LNCAP (cell line): ENCODE data around the gene NRDE2.

ENCODE experiments used
- TF ChIP-seq, protein P1 (sequence below): fragments of 450-650 bp; IDR thresholded peaks from 2 replicates; pipeline ENCODE4 v1.5.1; 2017; ENCODE audit warnings: mild to moderate bottlenecking

NRDE2 gene

DNA sequence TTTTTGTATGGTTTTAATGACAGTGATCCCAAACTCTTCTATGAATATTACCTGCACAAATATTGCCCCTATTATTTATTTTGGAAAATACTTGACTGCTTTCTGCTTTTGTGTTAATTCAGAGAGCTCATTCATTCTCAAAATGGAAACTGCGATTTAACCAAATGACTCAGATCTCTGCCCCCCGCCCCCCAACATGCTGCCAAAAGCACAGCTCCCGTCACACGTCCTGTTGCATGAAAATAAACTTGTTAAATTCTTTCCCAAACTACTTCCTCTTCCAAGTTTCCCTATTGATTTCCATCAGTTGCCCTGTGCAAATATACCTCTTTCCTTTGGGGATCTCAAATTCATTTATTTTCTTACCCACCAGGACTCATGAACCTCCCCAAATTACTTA is 18.0 kb upstream of the NRDE2 start:
- TF ChIP-seq, protein P1, sequence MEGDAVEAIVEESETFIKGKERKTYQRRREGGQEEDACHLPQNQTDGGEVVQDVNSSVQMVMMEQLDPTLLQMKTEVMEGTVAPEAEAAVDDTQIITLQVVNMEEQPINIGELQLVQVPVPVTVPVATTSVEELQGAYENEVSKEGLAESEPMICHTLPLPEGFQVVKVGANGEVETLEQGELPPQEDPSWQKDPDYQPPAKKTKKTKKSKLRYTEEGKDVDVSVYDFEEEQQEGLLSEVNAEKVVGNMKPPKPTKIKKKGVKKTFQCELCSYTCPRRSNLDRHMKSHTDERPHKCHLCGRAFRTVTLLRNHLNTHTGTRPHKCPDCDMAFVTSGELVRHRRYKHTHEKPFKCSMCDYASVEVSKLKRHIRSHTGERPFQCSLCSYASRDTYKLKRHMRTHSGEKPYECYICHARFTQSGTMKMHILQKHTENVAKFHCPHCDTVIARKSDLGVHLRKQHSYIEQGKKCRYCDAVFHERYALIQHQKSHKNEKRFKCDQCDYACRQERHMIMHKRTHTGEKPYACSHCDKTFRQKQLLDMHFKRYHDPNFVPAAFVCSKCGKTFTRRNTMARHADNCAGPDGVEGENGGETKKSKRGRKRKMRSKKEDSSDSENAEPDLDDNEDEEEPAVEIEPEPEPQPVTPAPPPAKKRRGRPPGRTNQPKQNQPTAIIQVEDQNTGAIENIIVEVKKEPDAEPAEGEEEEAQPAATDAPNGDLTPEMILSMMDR = no peak

DNA sequence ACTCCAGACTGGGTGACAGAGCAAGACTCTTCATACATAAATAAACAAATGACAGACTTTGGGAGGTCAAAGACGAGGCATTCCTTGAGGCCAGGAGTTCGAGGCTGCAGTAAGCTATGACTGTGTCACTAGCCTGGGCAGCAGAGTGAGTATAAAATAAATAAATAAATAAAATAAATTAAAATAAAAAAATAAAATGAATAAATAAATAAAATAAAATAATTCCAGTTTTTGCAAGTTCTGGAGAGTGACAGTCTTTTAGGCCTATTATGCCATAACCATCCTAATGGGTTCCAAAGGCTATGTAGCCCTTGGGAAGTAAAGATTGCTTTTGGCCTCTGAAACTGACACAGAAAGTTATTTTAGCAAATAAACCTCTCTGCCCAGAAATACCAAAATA is 16.5 kb upstream of the NRDE2 start:
- TF ChIP-seq, protein P1 = no peak

DNA sequence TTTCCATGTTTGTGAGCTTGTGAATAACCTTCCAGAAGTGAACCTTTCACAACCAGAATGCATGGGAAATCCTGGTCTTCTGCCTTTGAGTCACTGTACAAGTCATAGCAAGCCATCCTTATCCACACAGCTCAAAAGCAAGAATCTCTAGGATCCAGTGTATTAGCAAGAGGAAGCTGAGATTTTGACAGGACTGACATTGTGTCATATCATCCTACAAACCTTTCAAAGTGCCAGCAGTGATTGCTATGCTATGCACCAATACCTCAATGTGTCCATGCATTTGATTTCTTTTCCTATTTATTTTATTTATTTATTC is 13.5 kb upstream of the NRDE2 start:
- TF ChIP-seq, protein P1 = no peak

DNA sequence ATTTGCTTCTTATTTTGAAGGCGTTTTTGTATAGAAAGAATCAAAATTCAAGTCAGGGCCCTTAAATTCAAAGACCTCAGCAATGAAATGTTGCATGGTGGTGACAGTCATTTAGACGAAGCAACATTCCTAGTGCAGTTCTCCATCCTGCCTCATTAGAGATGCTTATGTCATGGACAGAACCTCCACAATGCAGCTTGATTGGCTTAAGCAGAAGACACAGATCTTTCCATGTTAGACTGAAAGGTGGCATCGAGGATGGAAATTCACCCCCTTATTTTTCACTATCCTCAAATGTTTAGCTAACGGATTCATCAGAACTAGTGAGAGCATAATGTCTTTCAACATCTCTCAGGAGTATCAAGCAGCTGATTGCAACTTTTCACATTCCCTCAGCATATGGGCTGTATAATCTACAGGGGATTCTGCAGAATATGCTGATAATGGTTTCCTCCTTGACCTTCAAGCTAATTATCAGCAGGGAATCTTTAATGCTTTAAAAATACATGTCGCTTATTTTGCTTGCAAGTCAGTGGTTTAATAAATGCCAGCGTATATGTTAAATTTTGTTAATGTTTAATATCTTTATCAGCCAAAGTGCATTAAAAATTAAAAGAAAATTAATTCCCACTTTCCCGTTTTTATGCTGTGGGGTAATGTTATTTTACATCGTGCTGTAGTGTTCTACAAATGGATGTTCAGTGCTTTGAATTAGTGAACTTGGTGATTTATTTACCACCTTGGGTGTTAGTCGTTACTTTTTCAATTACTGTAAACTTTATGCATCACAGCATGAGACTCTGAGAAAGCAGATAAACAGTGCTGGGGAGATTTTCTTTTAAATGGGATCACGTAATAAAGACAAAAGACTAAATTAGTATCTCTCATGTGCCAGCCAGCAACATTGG is 12.8 kb upstream of the NRDE2 start:
- TF ChIP-seq, protein P1 = no peak

DNA sequence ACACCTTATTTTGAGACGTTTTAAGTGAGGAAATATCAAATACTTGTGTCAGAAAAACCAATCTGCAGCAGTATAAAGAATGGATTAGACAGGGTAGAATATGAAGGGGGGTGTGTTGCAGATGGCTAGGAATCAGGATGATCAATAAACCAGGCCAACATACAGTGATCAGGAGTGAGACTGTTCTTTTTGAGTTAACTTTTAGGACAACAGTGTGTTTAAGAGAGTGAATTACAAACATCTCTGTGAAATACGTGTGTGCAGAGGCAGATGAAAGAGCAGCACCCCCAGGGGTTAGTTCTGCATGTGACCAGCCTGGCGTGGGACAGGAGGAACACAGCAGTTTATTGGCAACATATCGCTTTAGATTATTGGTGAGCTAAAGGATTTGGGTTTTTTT is 10.6 kb upstream of the NRDE2 start:
- TF ChIP-seq, protein P1 = no peak

DNA sequence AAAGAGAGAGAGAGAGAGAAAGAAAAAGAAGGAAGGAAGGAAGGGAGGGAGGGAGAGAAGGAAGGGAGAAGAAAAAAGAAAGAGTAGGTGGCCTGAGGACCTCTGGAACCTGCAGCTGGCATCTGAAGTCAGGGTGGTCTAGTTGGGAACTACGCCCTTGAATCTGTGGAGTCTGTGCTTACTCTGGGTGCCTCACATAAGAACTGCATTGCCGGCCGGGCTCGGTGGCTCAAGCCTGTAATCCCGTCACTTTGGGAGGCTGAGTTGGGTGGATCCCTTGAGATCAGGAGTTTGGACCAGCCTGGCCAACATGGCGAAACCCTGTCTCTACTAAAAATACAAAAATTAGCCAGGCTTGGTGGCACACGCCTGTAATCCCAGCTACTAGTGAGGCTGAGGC is 10.0 kb upstream of the NRDE2 start:
- TF ChIP-seq, protein P1 = no peak

DNA sequence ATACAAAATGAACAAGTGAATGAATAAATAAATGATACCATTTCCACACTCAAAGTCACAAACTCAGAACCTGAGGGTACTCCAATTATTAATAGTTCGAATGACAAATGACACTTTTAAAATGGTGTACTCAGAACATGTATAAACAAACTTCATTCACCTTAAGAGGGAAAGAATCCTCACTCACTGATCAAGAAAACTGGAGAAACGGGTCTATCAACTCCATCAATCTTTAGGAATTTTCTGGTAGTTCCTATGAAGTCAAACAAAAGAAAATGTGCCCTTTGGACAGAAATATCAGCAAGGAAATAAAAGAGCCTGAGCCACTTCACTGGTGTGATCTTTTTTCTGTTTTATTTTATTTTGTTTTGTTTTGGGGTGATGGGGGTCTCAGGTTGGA is 5.2 kb upstream of the NRDE2 start:
- TF ChIP-seq, protein P1 = no peak
